ENCODE measurements around the gene OR7G2.
"Not testable (repeated sequence)": the region's sequence is repeated elsewhere in the genome, so short reads cannot be mapped to it uniquely, and the experiment has no call there.

OR7G2 gene

GRCh38 chr19:9071720-9072119 lies 35.6 kb downstream of the OR7G2 start:
- not testable (repeated sequence) for DNase-seq

- DNase-seq = no peak
Measured at GRCh38 chr19:9070066-9070465, 37.2 kb downstream of the OR7G2 start.

GRCh38 chr19:9065457-9066014 lies 41.7 kb downstream of the OR7G2 start:
- DNase-seq = no peak

- DNase-seq = no peak
Measured at GRCh38 chr19:9061879-9062278, 45.4 kb downstream of the OR7G2 start.

- no peak for DNase-seq
Measured at GRCh38 chr19:9060564-9061340, 46.5 kb downstream of the OR7G2 start.

GRCh38 chr19:9058905-9059667 lies 48.2 kb downstream of the OR7G2 start:
- DNase-seq = no peak

- no peak for DNase-seq
Measured at GRCh38 chr19:9057505-9058258, 49.6 kb downstream of the OR7G2 start.

GRCh38 chr19:9056131-9056530 lies 51.1 kb downstream of the OR7G2 start:
- not testable (repeated sequence) for DNase-seq

GRCh38 chr19:9054765-9055164 lies 52.5 kb downstream of the OR7G2 start:
- DNase-seq = no peak

GRCh38 chr19:9054207-9054606 lies 53.1 kb downstream of the OR7G2 start:
- DNase-seq = no peak

GRCh38 chr19:9053674-9054073 lies 53.6 kb downstream of the OR7G2 start:
- not testable (repeated sequence) for DNase-seq

GRCh38 chr19:9052894-9053293 lies 54.4 kb downstream of the OR7G2 start:
- DNase-seq = no peak
